ENCODE data around the gene SCEL.

DNA sequence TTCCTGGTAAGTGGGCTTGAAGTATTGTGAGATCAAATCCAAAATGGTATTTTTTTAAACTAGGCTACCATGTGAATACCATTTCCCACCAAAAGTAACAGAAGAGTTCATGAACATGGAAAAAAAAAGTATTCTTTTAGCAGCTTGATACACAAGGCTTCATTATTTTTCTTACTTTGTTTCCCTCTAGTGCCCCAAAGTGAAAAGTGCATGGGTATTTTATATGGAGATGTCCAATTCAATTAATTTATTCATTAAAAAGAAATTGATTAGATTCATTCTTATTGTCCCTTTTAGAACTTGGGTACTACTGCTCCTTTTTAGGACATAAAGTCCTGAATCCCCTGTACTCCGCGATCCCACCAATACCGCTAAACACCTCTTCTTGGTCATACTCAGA is 28.6 kb upstream of the SCEL start:
- TF ChIP-seq, protein P1, sequence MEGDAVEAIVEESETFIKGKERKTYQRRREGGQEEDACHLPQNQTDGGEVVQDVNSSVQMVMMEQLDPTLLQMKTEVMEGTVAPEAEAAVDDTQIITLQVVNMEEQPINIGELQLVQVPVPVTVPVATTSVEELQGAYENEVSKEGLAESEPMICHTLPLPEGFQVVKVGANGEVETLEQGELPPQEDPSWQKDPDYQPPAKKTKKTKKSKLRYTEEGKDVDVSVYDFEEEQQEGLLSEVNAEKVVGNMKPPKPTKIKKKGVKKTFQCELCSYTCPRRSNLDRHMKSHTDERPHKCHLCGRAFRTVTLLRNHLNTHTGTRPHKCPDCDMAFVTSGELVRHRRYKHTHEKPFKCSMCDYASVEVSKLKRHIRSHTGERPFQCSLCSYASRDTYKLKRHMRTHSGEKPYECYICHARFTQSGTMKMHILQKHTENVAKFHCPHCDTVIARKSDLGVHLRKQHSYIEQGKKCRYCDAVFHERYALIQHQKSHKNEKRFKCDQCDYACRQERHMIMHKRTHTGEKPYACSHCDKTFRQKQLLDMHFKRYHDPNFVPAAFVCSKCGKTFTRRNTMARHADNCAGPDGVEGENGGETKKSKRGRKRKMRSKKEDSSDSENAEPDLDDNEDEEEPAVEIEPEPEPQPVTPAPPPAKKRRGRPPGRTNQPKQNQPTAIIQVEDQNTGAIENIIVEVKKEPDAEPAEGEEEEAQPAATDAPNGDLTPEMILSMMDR (IDR thresholded peaks at IDR 0.05), result no peak
- no peak for TF ChIP-seq POLR2A (IDR thresholded peaks at IDR 0.05)
